ENCODE results near the gene HES4. TPM values are rescaled to one million over a fixed set of nuclear protein-coding genes. Genes with fewer than 3 reads are reported as not detected.

HES4 gene
- total and polyA plus RNA-seq, 2 of the 13 experiments (the other 11 are each of a cell fraction or from before 2014, with no cell fraction given), result 8.8 to 10.6 TPM

- no peak for TF ChIP-seq CSRNP1 (CRISPR knock-in tag; IDR thresholded peaks at IDR 0.05)
- no peak for TF ChIP-seq ZFP91 (CRISPR knock-in tag; IDR thresholded peaks at IDR 0.05; ENCODE audit: borderline replicate concordance)
- 0 out of 2 replicates have a peak, but pooled peaks have one; percentile 42 for TF ChIP-seq E2F5 (CRISPR knock-in tag; conservative IDR thresholded peaks at IDR 0.05)
- TF ChIP-seq THYN1 (CRISPR knock-in tag; IDR thresholded peaks at IDR 0.05; ENCODE audit: borderline replicate concordance, low read depth), result no peak
- TF ChIP-seq ZNF234 (CRISPR knock-in tag; conservative IDR thresholded peaks at IDR 0.05), result no peak
- TF ChIP-seq RFX3 (CRISPR knock-in tag; IDR thresholded peaks at IDR 0.05), result no peak
- no peak for TF ChIP-seq FOXP1 (IDR thresholded peaks at IDR 0.05)
- no peak for TF ChIP-seq FOXP1 (CRISPR knock-in tag; IDR thresholded peaks at IDR 0.05)
- no peak for TF ChIP-seq ATF2 (CRISPR knock-in tag; IDR thresholded peaks at IDR 0.05)
- TF ChIP-seq CERS6 (CRISPR knock-in tag; IDR thresholded peaks at IDR 0.05), result no peak
- no peak for TF ChIP-seq TRIM24 (CRISPR knock-in tag; IDR thresholded peaks at IDR 0.05)
- TF ChIP-seq ZBTB26 (CRISPR knock-in tag; IDR thresholded peaks at IDR 0.05; ENCODE audit: borderline replicate concordance), result no peak
- TF ChIP-seq GLI4 (CRISPR knock-in tag; IDR thresholded peaks at IDR 0.05; ENCODE audit: borderline replicate concordance), result no peak
- no peak for TF ChIP-seq NCOR1 (IDR thresholded peaks at IDR 0.05; ENCODE audit: borderline replicate concordance, low read length)
- no peak for TF ChIP-seq AFF4 (CRISPR knock-in tag; IDR thresholded peaks at IDR 0.05)
These were observed 39.4 kb downstream of the HES4 start, which contains the start of gene KLHL17 (continued) for GRCh38 chr1:960363-961131.

All from HepG2 (cell line).